DMS114 treated with DMSO at 0.1 percent for 48 hours (cell line): ENCODE results near the gene TTC16.
"Not testable (repeated sequence)": the region's sequence is repeated elsewhere in the genome, so short reads cannot be mapped to it uniquely, and the experiment has no call there.

ENCODE experiments used
- DNase-seq: peaks from one replicate; lab custom pipeline; 2025; ENCODE audit not compliant: unreplicated experiment; lab: John Stamatoyannopoulos, UW

The TTC16 gene

GRCh38 chr9:127739614-127740330, 23.9 kb downstream of the TTC16 start:
- no peak for DNase-seq

GRCh38 chr9:127741831-127742434, 26.1 kb downstream of the TTC16 start:
- no peak for DNase-seq

DNA sequence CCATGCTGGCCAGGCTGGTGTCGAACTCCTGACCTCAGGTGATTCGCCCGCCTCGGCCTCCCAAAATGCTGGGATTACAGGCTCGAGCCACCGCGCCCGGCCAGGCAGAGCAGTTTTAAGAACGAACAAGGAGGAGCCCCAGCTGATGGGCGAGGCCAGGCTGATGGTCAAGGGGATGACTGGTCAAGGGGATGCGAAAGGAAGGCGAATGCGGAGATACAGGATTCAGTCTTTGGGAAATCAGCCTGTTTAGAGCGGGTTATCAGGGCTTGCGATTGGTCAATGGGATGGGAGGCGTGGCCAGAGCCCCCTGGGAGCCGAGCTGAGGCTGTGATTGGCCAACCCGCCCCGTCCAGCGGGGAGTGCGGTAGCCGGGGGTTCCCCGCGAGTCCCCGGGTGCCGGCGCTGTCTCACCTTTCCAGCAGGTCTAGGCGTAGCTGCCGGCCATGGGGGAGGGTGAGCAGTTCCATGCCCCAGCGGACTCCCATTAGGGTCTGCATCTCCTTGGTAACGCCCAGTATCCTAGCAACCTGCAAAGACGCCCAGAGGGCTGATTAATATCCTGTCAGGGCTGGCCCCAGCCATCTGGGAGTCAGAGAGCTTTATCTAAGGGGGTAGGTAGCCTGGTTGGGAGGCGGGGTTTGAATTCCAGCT, 26.7 kb downstream of the TTC16 start:
- DNase-seq = no peak

GRCh38 chr9:127744398-127745110, 28.7 kb downstream of the TTC16 start:
- no peak for DNase-seq

- DNase-seq = no peak
These were observed 31.2 kb downstream of the TTC16 start for GRCh38 chr9:127746959-127747569.

DNA sequence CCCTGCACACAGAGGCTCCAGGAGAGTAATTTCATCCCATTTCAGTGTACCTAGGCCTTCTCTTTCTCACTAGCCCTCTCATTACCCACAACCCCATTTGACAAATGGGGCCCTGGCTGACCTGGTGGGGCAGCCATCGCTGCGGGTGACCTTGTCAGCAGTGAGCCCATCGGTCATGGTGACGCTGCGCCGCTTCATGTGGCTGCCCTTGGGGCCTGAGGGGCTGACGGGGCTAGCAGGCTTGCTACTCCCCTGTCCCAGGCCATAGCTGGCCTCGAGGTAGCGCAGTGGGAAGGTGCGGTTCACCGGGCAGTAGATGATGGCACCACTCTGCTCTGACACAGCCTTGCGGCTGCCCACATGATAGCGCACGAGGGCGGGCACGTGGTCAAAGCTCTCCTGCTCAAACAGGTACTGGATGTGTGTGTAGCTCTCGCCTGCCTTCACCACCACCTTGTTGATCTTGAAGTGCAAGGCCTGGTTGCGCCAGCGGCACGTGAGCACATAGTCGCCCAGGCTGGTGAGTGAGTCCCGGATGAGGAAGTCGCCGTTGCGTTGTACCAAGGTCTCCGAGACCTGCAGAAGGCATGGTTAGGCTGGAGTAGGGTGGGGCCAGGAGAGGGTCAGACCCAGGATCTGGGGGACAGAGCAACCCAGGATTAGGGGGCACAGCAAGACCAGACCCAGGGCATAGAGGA, 33.4 kb downstream of the TTC16 start:
- no peak for DNase-seq

DNA sequence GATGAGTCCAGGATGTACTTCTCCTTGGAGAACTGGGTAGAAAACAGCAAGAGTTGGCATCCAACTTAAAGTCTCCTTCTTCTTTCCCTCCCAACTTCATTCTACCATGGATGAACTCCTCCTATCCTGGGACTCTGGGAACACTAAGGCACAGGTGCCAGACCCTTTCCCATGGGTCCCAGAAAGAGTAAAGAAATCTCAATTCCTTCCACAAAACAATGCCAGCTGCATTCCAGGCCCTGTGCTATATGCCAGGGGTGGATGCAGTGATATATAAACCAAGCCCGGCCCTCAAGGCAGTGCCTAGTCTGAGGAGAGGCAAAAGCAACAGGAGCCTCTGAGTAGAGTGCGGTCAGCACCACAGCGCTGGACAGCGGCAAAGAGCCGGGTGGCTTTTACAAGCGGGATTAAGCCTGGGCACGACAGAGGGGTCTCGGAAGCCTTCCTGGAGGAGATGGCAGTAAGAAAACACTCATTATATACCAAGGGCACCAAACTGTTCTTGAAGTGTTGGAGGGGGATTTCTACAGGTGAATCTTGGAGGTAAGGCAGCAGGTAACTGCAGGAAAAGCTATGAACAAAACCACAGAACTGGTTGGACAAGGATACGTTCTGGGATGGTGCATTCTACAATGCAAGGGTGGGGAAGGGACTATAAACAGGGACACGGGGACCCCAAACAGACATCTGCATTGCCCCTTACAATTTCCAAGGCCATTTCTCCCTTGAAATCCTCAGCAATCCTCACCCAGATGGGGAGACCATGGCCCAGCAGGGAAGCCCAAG, 35.6 kb downstream of the TTC16 start:
- DNase-seq = no peak

GRCh38 chr9:127753148-127753547, 37.3 kb downstream of the TTC16 start:
- DNase-seq = no peak

DNA sequence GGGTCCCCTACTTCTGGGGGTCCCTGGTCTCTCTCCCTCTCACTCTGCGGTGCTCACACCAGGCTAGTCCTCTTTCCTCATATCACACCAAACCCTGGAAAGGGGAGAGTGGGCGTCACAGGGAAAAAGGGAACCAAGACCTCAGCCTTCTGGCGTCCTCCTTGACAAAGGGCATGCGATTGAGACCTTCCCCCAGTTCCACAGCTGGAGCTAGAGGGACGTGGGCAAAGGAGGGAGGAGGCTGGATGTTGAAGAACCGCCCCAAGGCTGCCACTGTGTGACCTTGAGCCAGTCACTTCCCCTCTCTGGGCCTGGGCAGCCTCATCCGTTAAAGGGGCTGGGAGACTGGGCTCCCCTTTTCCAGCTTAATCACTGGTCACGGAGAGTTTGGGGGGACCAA, 37.7 kb downstream of the TTC16 start:
- DNase-seq = no peak

- DNase-seq = peak; percentile 14
These were observed 38.5 kb downstream of the TTC16 start for GRCh38 chr9:127754099-127755060.

GRCh38 chr9:127755061-127756060, 39.5 kb downstream of the TTC16 start:
- no peak for DNase-seq

DNA sequence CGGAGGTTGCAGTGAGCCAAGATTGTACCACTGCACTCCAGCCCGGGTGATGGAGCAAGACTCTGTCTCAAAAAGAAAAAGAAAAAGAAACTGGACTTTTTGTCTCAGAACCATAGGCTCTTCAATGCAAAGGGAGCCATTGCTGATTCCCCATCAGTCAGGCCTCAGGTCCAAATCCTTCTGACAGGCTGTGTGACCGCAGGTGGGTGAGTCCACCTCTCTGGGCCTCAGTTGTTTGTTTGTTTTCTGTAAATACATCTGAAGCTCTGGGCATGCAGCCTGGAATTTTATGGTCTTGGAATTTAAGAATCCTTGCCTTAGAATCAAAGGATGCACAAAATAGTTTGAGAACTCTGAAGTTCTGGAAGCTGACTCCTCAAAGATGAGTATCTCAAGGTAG, 40.4 kb downstream of the TTC16 start:
- DNase-seq = no peak

DNA sequence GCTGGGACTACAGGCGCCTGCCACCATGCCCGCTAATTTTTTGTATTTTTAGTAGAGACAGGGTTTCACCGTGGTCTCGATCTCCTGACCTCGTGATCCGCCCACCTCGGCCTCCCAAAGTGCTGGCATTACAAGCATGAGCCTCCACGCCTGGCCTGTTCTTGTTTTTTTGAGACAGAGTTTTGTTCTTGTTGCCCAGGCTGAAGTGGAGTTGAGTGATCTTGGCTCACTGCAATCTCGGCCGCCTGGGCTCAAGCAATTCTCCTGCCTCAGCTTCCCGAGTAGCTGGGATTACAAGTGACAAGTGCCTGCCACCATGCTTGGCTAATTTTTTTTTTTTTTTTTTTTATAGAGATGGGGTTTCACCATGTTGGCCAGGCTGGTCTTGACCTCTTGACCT, 40.9 kb downstream of the TTC16 start:
- not testable (repeated sequence) for DNase-seq

DNA sequence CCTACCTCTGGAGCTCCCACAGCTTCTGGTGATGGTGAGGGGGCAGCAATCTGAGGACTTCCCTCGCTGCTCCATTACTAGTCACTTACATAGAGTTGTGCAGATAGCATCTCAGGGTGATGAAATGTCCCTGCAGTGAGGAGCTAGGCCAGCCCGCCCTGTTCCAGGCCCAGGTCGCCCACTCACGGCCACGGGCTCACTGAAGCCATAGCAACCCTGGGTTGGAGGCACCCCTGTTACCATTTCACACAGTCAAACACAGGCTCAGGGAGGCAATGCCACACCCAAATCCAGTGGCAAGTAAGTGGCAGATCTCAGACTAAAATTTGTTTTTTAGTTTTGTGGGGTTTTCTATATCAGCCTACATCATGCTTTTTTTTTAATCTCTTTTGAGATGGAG, 43.0 kb downstream of the TTC16 start:
- no peak for DNase-seq

GRCh38 chr9:127761061-127761460, 45.2 kb downstream of the TTC16 start:
- DNase-seq = no peak

DNA sequence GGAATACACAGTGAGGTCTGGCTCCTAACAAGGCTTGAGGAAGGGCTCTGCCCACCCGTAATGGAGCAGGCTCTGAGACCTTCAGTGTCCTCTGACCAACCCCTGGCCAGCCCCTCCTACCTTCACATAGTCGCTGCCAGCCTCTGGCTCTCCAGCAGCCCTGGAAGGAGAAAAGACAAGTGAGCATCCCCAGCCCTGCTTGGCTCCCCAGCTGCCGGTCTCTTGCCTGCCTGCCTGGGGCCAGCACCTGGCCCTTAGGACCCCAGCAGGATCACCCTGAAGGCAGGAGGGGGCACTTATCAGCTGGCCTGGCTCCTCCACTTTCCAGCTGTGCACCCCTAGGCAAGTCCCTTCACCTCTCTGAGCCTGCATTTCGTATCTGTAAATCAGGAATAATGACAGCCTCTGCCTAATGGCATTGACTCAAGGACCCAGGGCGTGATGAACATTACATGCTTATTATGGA, 45.6 kb downstream of the TTC16 start:
- DNase-seq = no peak

- DNase-seq = no peak
These were observed 46.3 kb downstream of the TTC16 start for GRCh38 chr9:127762111-127762676.
